NB4 (cell line): ENCODE results near the gene ADSL.

Experiments used
- DNase-seq: peaks from one replicate; pipeline ENCODE4 v3.0.0; 2010; ENCODE audit warnings: low read depth
- H3K4me3 ChIP-seq: one replicate; pipeline ENCODE4 v1.5.1; 2011; ENCODE audit warnings: mild to moderate bottlenecking, low read depth, low read length, moderate library complexity
- CTCF ChIP-seq: IDR thresholded peaks from one replicate; pipeline ENCODE4 v1.5.1; 2012; ENCODE audit warnings: low read depth, low read length
- MYC ChIP-seq: IDR thresholded peaks from 2 replicates; pipeline ENCODE4 v1.6.1; 2011; ENCODE audit warnings: low read depth, low read length
- POLR2A ChIP-seq: IDR thresholded peaks from 2 replicates; pipeline ENCODE4 v1.6.1; 2011; ENCODE audit warnings: mild to moderate bottlenecking; ENCODE audit not compliant: insufficient read length; ENCODE audit errors: extremely low read depth
- TF ChIP-seq, protein P1 (sequence below): IDR thresholded peaks from 2 replicates; pipeline ENCODE4 v1.6.1; 2011; ENCODE audit warnings: low read depth, low read length

The ADSL gene

DNA sequence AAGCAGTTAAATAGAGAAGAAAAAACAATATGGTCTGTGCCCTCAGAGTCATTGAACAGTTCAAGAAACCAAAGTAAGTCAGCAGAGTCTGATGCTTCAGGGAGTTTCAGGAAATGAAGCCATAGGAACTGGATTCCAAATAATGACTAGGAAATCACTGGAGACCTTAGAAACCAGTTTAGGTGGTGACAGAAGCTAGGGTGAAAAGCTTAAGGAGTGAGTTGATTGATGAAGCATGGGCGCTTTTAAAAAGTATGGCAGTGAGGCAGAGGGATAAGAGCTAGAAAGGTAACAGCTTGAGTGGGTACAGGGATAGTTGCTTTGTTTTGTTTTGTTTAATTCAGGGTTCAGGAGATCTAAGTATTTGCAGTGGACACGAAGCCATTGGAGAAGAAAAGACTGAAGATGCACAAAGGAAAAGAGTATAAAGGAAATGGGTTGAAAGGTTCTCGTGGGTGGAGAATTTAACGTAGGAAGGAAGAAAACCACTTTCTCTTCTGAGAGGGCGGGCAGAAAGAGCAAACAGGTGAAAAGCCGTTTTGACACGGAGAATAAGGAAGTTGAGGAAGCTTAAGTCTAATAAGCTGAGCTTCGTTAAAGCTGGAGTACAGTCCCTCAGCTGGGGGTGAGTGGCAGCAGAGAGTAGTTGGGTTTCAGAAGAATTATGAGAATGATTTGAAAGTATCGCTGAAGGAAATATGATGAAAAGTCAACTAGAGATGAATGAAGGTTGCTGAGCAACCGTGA, 38.9 kb downstream of the ADSL start:
- H3K4me3 ChIP-seq = peak overlapping the region; percentile 7
- TF ChIP-seq MYC = no peak
- peak; percentile 65 for DNase-seq

DNA sequence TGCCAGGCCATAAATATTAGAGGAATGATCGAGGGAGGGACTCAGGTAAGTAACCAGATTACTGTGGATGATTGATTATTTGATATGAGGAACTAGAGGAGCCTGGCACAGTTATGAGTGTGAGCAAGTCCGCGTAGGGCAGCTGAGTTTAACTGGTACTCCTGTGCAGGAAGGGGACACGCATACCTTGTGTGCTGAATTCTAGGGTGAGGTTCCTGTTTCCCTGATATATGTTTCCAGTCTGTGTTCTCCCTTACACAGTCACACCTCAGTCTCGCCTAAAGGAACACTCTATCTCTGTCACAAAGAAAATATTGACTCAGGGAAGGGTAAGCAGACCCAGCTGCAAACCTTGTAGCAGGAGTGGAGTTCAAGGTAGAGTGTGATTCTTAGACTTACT, 41.4 kb downstream of the ADSL start:
- no peak for TF ChIP-seq CTCF
- TF ChIP-seq, protein P1, sequence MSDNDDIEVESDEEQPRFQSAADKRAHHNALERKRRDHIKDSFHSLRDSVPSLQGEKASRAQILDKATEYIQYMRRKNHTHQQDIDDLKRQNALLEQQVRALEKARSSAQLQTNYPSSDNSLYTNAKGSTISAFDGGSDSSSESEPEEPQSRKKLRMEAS = no peak
- DNase-seq = no peak
- H3K4me3 ChIP-seq = no peak overlapping the region

DNA sequence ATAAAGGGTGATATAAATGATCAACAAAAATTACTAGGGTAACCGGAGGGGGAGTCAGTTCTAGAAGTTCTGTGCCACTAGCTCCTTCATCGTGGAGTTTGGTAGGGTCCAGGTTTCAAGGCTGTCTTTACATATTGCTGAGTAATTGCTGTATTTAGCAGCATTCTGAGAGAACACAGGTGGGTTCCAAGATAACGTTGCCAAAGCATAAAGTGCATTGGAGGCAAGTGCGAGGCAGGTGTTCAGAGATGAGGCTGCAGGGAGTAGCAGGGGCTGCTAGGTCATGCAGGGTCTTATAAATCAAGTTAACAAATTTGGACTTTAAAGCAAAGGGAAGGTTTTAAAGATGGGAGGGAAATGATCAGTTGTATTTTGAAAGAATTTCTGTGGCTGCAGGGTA, 41.9 kb downstream of the ADSL start:
- H3K4me3 ChIP-seq = no peak overlapping the region
- no peak for DNase-seq
- no peak for TF ChIP-seq MYC
- TF ChIP-seq, protein P1 = no peak
- TF ChIP-seq CTCF = no peak
- no peak for TF ChIP-seq POLR2A

DNA sequence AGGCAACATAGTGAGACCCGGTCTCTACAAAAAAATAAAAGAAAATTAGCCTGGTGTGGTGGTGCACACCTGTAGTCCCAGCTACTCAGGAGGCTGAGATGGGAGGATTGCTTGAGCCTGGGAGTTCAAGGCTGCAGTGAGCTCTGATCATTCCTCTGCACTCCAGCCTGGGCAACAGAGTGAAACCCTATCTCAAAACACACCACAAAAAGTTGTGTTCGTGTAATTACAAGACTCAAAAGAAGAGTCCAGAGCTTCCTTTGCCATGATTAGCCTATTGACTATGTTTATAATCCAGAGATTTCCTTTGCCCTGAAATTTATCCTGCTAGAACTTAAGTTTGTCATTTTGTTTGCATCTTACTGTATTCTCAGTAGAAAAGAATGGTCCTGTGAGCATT, 45.1 kb downstream of the ADSL start:
- TF ChIP-seq, protein P1 = no peak
- no peak for TF ChIP-seq CTCF
- TF ChIP-seq POLR2A = no peak
- TF ChIP-seq MYC = no peak
- no peak for DNase-seq
- no peak overlapping the region for H3K4me3 ChIP-seq

- no peak overlapping the region for H3K4me3 ChIP-seq
- DNase-seq = no peak
- TF ChIP-seq CTCF = no peak
- TF ChIP-seq, protein P1 = no peak
- no peak for TF ChIP-seq POLR2A
- TF ChIP-seq MYC = no peak
These were observed 46.3 kb downstream of the ADSL start for GRCh38 chr22:40392618-40393017.

DNA sequence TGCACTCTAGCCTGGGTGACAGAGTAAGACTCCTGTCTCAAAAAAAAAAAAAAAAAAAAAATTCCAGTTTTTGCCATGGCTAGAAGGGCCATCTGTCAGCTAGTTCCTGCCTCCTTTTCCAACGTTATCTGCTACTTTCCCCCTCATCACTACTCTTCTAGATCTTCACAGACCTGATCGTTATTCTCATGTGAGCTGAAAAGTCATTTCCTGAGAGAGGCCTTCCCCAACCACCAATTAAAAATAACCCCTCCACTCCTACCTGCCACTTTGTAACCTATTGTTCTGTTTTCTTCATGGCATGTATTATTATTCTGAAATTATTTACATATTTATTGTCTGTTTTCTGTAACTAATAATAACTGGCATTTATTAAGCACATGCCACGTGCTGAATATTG, 48.3 kb downstream of the ADSL start:
- TF ChIP-seq MYC (no peak), POLR2A (no peak), CTCF (no peak)
- TF ChIP-seq, protein P1 = no peak
- no peak overlapping the region for H3K4me3 ChIP-seq
- DNase-seq = no peak

GRCh38 chr22:40395607-40396006, 49.3 kb downstream of the ADSL start:
- TF ChIP-seq, protein P1 = no peak
- TF ChIP-seq POLR2A (no peak), MYC (no peak), CTCF (no peak)
- no peak for DNase-seq
- H3K4me3 ChIP-seq = no peak overlapping the region
